HEK293T (cell line): ENCODE measurements around the gene PPP4R4.

Experiments
- CTCF ChIA-PET: fragments of 350-600 bp; formaldehyde crosslinking; extraction: SDS; loops from one replicate; lab custom pipeline; 2021; ENCODE audit warnings: antibody characterized with exemption, inconsistent platforms; lab: Yijun Ruan, JAX
- POLR2A ChIA-PET: fragments of 350-600 bp; formaldehyde crosslinking; extraction: SDS; loops from one replicate; lab custom pipeline; 2020; ENCODE audit warnings: antibody characterized with exemption, inconsistent platforms; lab: Yijun Ruan, JAX
- DNase-seq: peaks from one replicate; pipeline ENCODE4 v3.0.0; 2012; ENCODE audit warnings: mixed read lengths; ENCODE audit errors: extremely low spot score
- ARNT ChIP-seq: fragments of 450-650 bp; IDR thresholded peaks from 2 replicates; pipeline ENCODE4 v1.6.1; 2017; ENCODE audit warnings: mild to moderate bottlenecking
- BHLHE40 ChIP-seq: fragments of 450-650 bp; IDR thresholded peaks from 2 replicates; pipeline ENCODE4 v1.6.1; 2016; ENCODE audit warnings: mild to moderate bottlenecking, moderate library complexity, borderline replicate concordance
- CTBP1 ChIP-seq: fragments of 450-650 bp; IDR thresholded peaks from 2 replicates; pipeline ENCODE4 v1.6.1; 2016; ENCODE audit warnings: borderline replicate concordance
- ELF4 ChIP-seq: fragments of 450-650 bp; IDR thresholded peaks from 2 replicates; pipeline ENCODE4 v1.6.1; 2017; ENCODE audit warnings: antibody characterized with exemption
- FOXA1 ChIP-seq: fragments of 450-650 bp; IDR thresholded peaks from 2 replicates; pipeline ENCODE4 v1.6.1; 2016; ENCODE audit warnings: mild to moderate bottlenecking
- FOXK2 ChIP-seq: fragments of 450-650 bp; IDR thresholded peaks from 2 replicates; pipeline ENCODE4 v1.6.1; 2016; ENCODE audit warnings: mild to moderate bottlenecking
- FOXM1 ChIP-seq: fragments of 450-650 bp; IDR thresholded peaks from 2 replicates; pipeline ENCODE4 v1.6.1; 2017; ENCODE audit warnings: mild to moderate bottlenecking, borderline replicate concordance
- HDGF ChIP-seq: fragments of 450-650 bp; IDR thresholded peaks from 2 replicates; pipeline ENCODE4 v1.6.1; 2017; ENCODE audit warnings: antibody characterized with exemption, borderline replicate concordance
- L3MBTL2 ChIP-seq: fragments of 450-650 bp; conservative IDR thresholded peaks from 2 replicates; pipeline ENCODE4 v1.6.1; 2016; ENCODE audit warnings: mild to moderate bottlenecking
- LEF1 ChIP-seq: fragments of 450-650 bp; IDR thresholded peaks from 2 replicates; pipeline ENCODE4 v1.6.1; 2017; ENCODE audit warnings: mild to moderate bottlenecking, borderline replicate concordance
- NFRKB ChIP-seq: fragments of 450-650 bp; IDR thresholded peaks from 2 replicates; pipeline ENCODE4 v1.6.1; 2016; ENCODE audit warnings: mild to moderate bottlenecking, moderate library complexity
- PKNOX1 ChIP-seq: fragments of 450-650 bp; IDR thresholded peaks from 2 replicates; pipeline ENCODE4 v1.6.1; 2016
- SP1 ChIP-seq: fragments of 450-650 bp; IDR thresholded peaks from 2 replicates; pipeline ENCODE4 v1.6.1; 2017
- SUZ12 ChIP-seq: fragments of 450-650 bp; IDR thresholded peaks from 2 replicates; pipeline ENCODE4 v1.6.1; 2016; ENCODE audit warnings: mild to moderate bottlenecking
- TARDBP ChIP-seq: fragments of 450-650 bp; IDR thresholded peaks from 2 replicates; pipeline ENCODE4 v1.6.1; 2016
- ZNF384 ChIP-seq: fragments of 450-650 bp; IDR thresholded peaks from 2 replicates; pipeline ENCODE4 v1.6.1; 2016

PPP4R4 gene

GRCh38 chr14:94306047-94306978 is 132.2 kb downstream of the PPP4R4 start:
- TF ChIP-seq FOXM1 = no peak
- no peak for TF ChIP-seq TARDBP
- TF ChIP-seq NFRKB = no peak
- no peak for TF ChIP-seq HDGF
- TF ChIP-seq PKNOX1 = no peak
- TF ChIP-seq ARNT = no peak
- no peak for TF ChIP-seq FOXA1
- TF ChIP-seq SP1 = no peak
- no peak for TF ChIP-seq FOXK2
- no peak for TF ChIP-seq SUZ12
- TF ChIP-seq ELF4 = no peak
- no peak for TF ChIP-seq ZNF384
- TF ChIP-seq L3MBTL2 = no peak
- no peak for TF ChIP-seq BHLHE40
- no peak for TF ChIP-seq CTBP1
- TF ChIP-seq LEF1 = no peak
- POLR2A ChIA-PET = no interaction called here
- DNase-seq = no peak
- CTCF ChIA-PET = no interaction called here

- ChIA-PET POLR2A (no interaction called here), CTCF (interaction anchor here (1.7 kb wide), 1 partner anchor 13 kb away, joined by 3 read pairs; no protein-coding TSS in a partner anchor)
- TF ChIP-seq L3MBTL2 (no peak), SP1 (no peak), NFRKB (no peak), ARNT (no peak), SUZ12 (no peak), CTBP1 (no peak), HDGF (no peak), FOXM1 (no peak), FOXK2 (no peak)
- peak; percentile 26 for DNase-seq
These were observed 133.4 kb downstream of the PPP4R4 start for GRCh38 chr14:94307410-94307992.

GRCh38 chr14:94309721-94310120 is 135.6 kb downstream of the PPP4R4 start:
- ChIA-PET CTCF (no interaction called here), POLR2A (no interaction called here)
- TF ChIP-seq LEF1 (no peak), PKNOX1 (no peak), SP1 (no peak), NFRKB (no peak), FOXK2 (no peak), L3MBTL2 (no peak), TARDBP (no peak), ZNF384 (no peak), SUZ12 (no peak), FOXA1 (no peak), FOXM1 (no peak)
- DNase-seq = peak; percentile 0

GRCh38 chr14:94310248-94310647 is 136.1 kb downstream of the PPP4R4 start:
- ChIA-PET CTCF (no interaction called here), POLR2A (no interaction called here)
- peak; percentile 0 for DNase-seq
- no peak for TF ChIP-seq ELF4
- no peak for TF ChIP-seq TARDBP
- no peak for TF ChIP-seq FOXK2
- TF ChIP-seq PKNOX1 = no peak
- no peak for TF ChIP-seq LEF1
- no peak for TF ChIP-seq FOXA1
- TF ChIP-seq CTBP1 = no peak
- no peak for TF ChIP-seq HDGF
- TF ChIP-seq ARNT = no peak
- TF ChIP-seq NFRKB = no peak
- no peak for TF ChIP-seq SP1
- TF ChIP-seq ZNF384 = no peak
- TF ChIP-seq L3MBTL2 = no peak
- no peak for TF ChIP-seq SUZ12
- no peak for TF ChIP-seq BHLHE40
- TF ChIP-seq FOXM1 = no peak

GRCh38 chr14:94312481-94313246 is 138.5 kb downstream of the PPP4R4 start:
- DNase-seq = no peak
- POLR2A ChIA-PET = no interaction called here
- CTCF ChIA-PET = no interaction called here
- TF ChIP-seq CTBP1 (no peak), SUZ12 (no peak), NFRKB (no peak), BHLHE40 (no peak), ZNF384 (no peak), LEF1 (no peak), FOXA1 (no peak), TARDBP (no peak), PKNOX1 (no peak)
